Endothelial cell (in vitro differentiated cells): Measurements from ENCODE around the gene TYW1. TPM values are rescaled to one million over a fixed set of nuclear protein-coding genes. Genes with fewer than 3 reads are reported as not detected.
"Not testable (repeated sequence)": the region's sequence is repeated elsewhere in the genome, so short reads cannot be mapped to it uniquely, and the experiment has no call there.

Experiments
- DNase-seq: peaks from one replicate; pipeline ENCODE4 v3.0.0; 2021; ENCODE audit warnings: low spot score
- H3K27ac Mint-ChIP-seq: one replicate; pipeline ENCODE4 v1.8.0; 2021; ENCODE audit warnings: mixed read lengths, inconsistent platforms; ENCODE audit not compliant: unreplicated experiment
- H3K27me3 Mint-ChIP-seq: one replicate; pipeline ENCODE4 v1.8.0; 2021; ENCODE audit warnings: mild to moderate bottlenecking, moderate library complexity, mixed read lengths, inconsistent platforms; ENCODE audit not compliant: unreplicated experiment
- H3K36me3 Mint-ChIP-seq: one replicate; pipeline ENCODE4 v1.8.0; 2021; ENCODE audit warnings: mild to moderate bottlenecking, low read depth, mixed read lengths, inconsistent platforms; ENCODE audit not compliant: unreplicated experiment
- H3K4me1 Mint-ChIP-seq: one replicate; pipeline ENCODE4 v1.8.0; 2021; ENCODE audit warnings: mild to moderate bottlenecking, mixed read lengths, inconsistent platforms; ENCODE audit not compliant: unreplicated experiment
- H3K4me3 Mint-ChIP-seq: one replicate; pipeline ENCODE4 v1.8.0; 2021; ENCODE audit warnings: mild to moderate bottlenecking, mixed read lengths, inconsistent platforms; ENCODE audit not compliant: unreplicated experiment
- H3K9me3 Mint-ChIP-seq: one replicate; pipeline ENCODE4 v1.8.0; 2021; ENCODE audit warnings: mixed read lengths, inconsistent platforms; ENCODE audit not compliant: unreplicated experiment
- CTCF ChIP-seq: fragments of 200-600 bp; sonication (generic); IDR thresholded peaks from one replicate; pipeline ENCODE4 v1.5.0; 2021; ENCODE audit warnings: antibody characterized with exemption; ENCODE audit not compliant: unreplicated experiment
- long read RNA-seq: library from polyadenylated mRNA; unstranded; transcript quantifications from one replicate; pipeline ENCODE4 v2.0.0, GENCODE V29; 2020; ENCODE audit not compliant: unreplicated experiment
- total RNA-seq: library from RNA; stranded (reverse); fragmentation: NEBNext Ultra II Directional; extraction: Animal tissue kit (Norgen Biotek cat#: 25700); gene quantifications from one replicate; pipeline ENCODE4 v1.2.1, GENCODE V29; 2021; ENCODE audit not compliant: unreplicated experiment

Gene TYW1
- total RNA-seq = 12.8 TPM
- long read RNA-seq, partial matches to known transcripts = 7 of 8 reads
- long read RNA-seq, other reads (novel, unspliced or antisense) = 0 of 8 reads

GRCh38 chr7:66996444-66997191 is at the start of gene TYW1:
Gene TYW1 (plus strand): TSS chr7:66996833. CDS start chr7:66996979, 146 bp downstream.
- peak within 1 kb of the TSS; percentile 99 for H3K27ac Mint-ChIP-seq
- peak within 1 kb of the TSS; percentile 99 for H3K4me3 Mint-ChIP-seq
- DNase-seq = peak; percentile 97
- peaks cover 19% of the 10 kb centered on the region for H3K36me3 Mint-ChIP-seq
- peaks cover 11% of the 10 kb centered on the region for H3K27me3 Mint-ChIP-seq
- not testable (repeated sequence) for H3K9me3 Mint-ChIP-seq, H3K4me1 Mint-ChIP-seq

GRCh38 chr7:66948480-66949109 is 48.0 kb upstream of the TYW1 start:
- Mint-ChIP-seq H3K36me3 (peaks cover 26% of the 10 kb centered on the region), H3K27me3 (peaks cover 2% of the 10 kb centered on the region), H3K4me3 (no peak overlapping the region), H3K9me3 (no peaks in the 10 kb centered on the region), H3K27ac (no peak overlapping the region), H3K4me1 (no peaks in the 10 kb centered on the region)
- no peak for TF ChIP-seq CTCF
- DNase-seq = no peak

GRCh38 chr7:66950311-66950710 is 46.3 kb upstream of the TYW1 start:
- H3K27me3 Mint-ChIP-seq = peaks cover 2% of the 10 kb centered on the region
- H3K4me3 Mint-ChIP-seq = no peak overlapping the region
- no peak for TF ChIP-seq CTCF
- H3K27ac Mint-ChIP-seq = no peak overlapping the region
- no peak for DNase-seq
- H3K4me1 Mint-ChIP-seq = no peaks in the 10 kb centered on the region
- H3K9me3 Mint-ChIP-seq = no peaks in the 10 kb centered on the region
- peaks cover 21% of the 10 kb centered on the region for H3K36me3 Mint-ChIP-seq

GRCh38 chr7:66950763-66951162 is 45.9 kb upstream of the TYW1 start:
- no peak for TF ChIP-seq CTCF

GRCh38 chr7:66952343-66953043 is 44.1 kb upstream of the TYW1 start:
- H3K27ac Mint-ChIP-seq = peak overlapping the region; percentile 22
- H3K4me3 Mint-ChIP-seq = peak overlapping the region; percentile 40
- DNase-seq = no peak
- peaks cover 2% of the 10 kb centered on the region for H3K27me3 Mint-ChIP-seq
- peaks cover 33% of the 10 kb centered on the region for H3K36me3 Mint-ChIP-seq
- no peak for TF ChIP-seq CTCF
- no peaks in the 10 kb centered on the region for H3K9me3 Mint-ChIP-seq
- no peaks in the 10 kb centered on the region for H3K4me1 Mint-ChIP-seq

More at GRCh38 chr7:66950763-66951162, 45.9 kb upstream of the TYW1 start:
- Mint-ChIP-seq H3K27me3 (peaks cover 2% of the 10 kb centered on the region), H3K27ac (peak overlapping the region; percentile 32), H3K4me3 (peak overlapping the region; percentile 33), H3K4me1 (no peaks in the 10 kb centered on the region), H3K9me3 (no peaks in the 10 kb centered on the region), H3K36me3 (peaks cover 25% of the 10 kb centered on the region)
- no peak for DNase-seq
